Type B pancreatic cell (in vitro differentiated cells): ENCODE results near the gene NOS2. TPM values are rescaled to one million over a fixed set of nuclear protein-coding genes. Genes with fewer than 3 reads are reported as not detected.

Source experiments
- DNase-seq: peaks from one replicate; pipeline ENCODE4 v3.0.0; 2021; ENCODE audit warnings: mixed read lengths; ENCODE audit not compliant: unreplicated experiment; ENCODE audit errors: extremely low spot score
- H3K27ac Mint-ChIP-seq: 2 replicates; pipeline ENCODE4 v1.8.0; 2021; ENCODE audit warnings: mild to moderate bottlenecking, mixed read lengths
- H3K27me3 Mint-ChIP-seq: 2 replicates; pipeline ENCODE4 v1.8.0; 2021; ENCODE audit warnings: mixed read lengths
- H3K36me3 Mint-ChIP-seq: 2 replicates; pipeline ENCODE4 v1.8.0; 2021; ENCODE audit warnings: mixed read lengths
- H3K4me1 Mint-ChIP-seq: one replicate; pipeline ENCODE4 v1.8.0; 2021; ENCODE audit warnings: mixed read lengths; ENCODE audit not compliant: unreplicated experiment
- H3K4me3 Mint-ChIP-seq: 2 replicates; pipeline ENCODE4 v1.8.0; 2021; ENCODE audit warnings: mild to moderate bottlenecking, mixed read lengths
- H3K9me3 Mint-ChIP-seq: 2 replicates; pipeline ENCODE4 v1.8.0; 2021; ENCODE audit warnings: mixed read lengths
- CTCF ChIP-seq: fragments of 200-600 bp; sonication (generic); conservative IDR thresholded peaks from 2 replicates; pipeline ENCODE4 v1.5.0; 2021; ENCODE audit warnings: antibody characterized with exemption, mild to moderate bottlenecking
- total RNA-seq: library from RNA; stranded (reverse); gene quantifications from 2 replicates; pipeline ENCODE4 v1.2.1, GENCODE V29; 2021; ENCODE audit warnings: low replicate concordance

The NOS2 gene
- total RNA-seq, 1 donor from 2014 or later, result 1.1 TPM

- peaks cover 8% of the 10 kb centered on the region for H3K4me1 Mint-ChIP-seq
- peaks cover 6% of the 10 kb centered on the region for H3K9me3 Mint-ChIP-seq
- no peaks in the 10 kb centered on the region for H3K36me3 Mint-ChIP-seq
- DNase-seq, result no peak
- TF ChIP-seq CTCF, result no peak
- H3K27me3 Mint-ChIP-seq, result peaks cover 6% of the 10 kb centered on the region
- H3K27ac Mint-ChIP-seq, result no peak overlapping the region
- H3K4me3 Mint-ChIP-seq, result no peak overlapping the region
These were observed 8.3 kb upstream of the NOS2 start for GRCh38 chr17:27808628-27809027.

- DNase-seq, result no peak
- H3K27ac Mint-ChIP-seq, result peak overlapping the region; percentile 23
- no peak overlapping the region for H3K4me3 Mint-ChIP-seq
- peaks cover 6% of the 10 kb centered on the region for H3K27me3 Mint-ChIP-seq
- peaks cover 6% of the 10 kb centered on the region for H3K9me3 Mint-ChIP-seq
- TF ChIP-seq CTCF, result no peak
- H3K36me3 Mint-ChIP-seq, result no peaks in the 10 kb centered on the region
- peaks cover 8% of the 10 kb centered on the region for H3K4me1 Mint-ChIP-seq
These were observed 7.5 kb upstream of the NOS2 start for GRCh38 chr17:27807567-27808470.

- peak; percentile 90 for TF ChIP-seq CTCF
- DNase-seq, result peak; percentile 79
- no peaks in the 10 kb centered on the region for H3K36me3 Mint-ChIP-seq
- peak overlapping the region; percentile 85 for H3K27ac Mint-ChIP-seq
- H3K4me1 Mint-ChIP-seq, result peaks cover 8% of the 10 kb centered on the region
- H3K27me3 Mint-ChIP-seq, result peaks cover 6% of the 10 kb centered on the region
- peaks cover 6% of the 10 kb centered on the region for H3K9me3 Mint-ChIP-seq
- peak overlapping the region; percentile 84 for H3K4me3 Mint-ChIP-seq
These were observed 5.3 kb upstream of the NOS2 start for GRCh38 chr17:27805520-27806146.

- H3K27me3 Mint-ChIP-seq, result peaks cover 14% of the 10 kb centered on the region
These were observed 3.8 kb upstream of the NOS2 start for GRCh38 chr17:27804113-27804512.

More at GRCh38 chr17:27804113-27804512, 3.8 kb upstream of the NOS2 start:
- peaks cover 8% of the 10 kb centered on the region for H3K4me1 Mint-ChIP-seq
- no peak for DNase-seq
- H3K27ac Mint-ChIP-seq, result no peak overlapping the region
- H3K36me3 Mint-ChIP-seq, result no peaks in the 10 kb centered on the region
- no peak for TF ChIP-seq CTCF
- no peaks in the 10 kb centered on the region for H3K9me3 Mint-ChIP-seq
- no peak overlapping the region for H3K4me3 Mint-ChIP-seq
